H9 (cell line): ENCODE results near the gene HPCAL1. TPM values are rescaled to one million over a fixed set of nuclear protein-coding genes. Genes with fewer than 3 reads are reported as not detected.
A peak's percentile ranks its signal among the peaks of the same experiment; 100 is the strongest.

Source experiments
- DNase-seq: peaks from one replicate; pipeline ENCODE4 v3.0.0-alpha.2; 2017
- H2AFZ ChIP-seq: one replicate; pipeline ENCODE4 v1.6.1; 2013; ENCODE audit warnings: mild to moderate bottlenecking, low read length, control low read depth, moderate library complexity
- H2AK5ac ChIP-seq: 2 replicates; pipeline ENCODE4 v1.6.1; 2013; ENCODE audit warnings: low read length, control low read depth, mixed read lengths; ENCODE audit not compliant: insufficient read length
- H2BK120ac ChIP-seq: one replicate; pipeline ENCODE4 v1.6.1; 2013; ENCODE audit warnings: low read depth, mild to moderate bottlenecking, low read length, control low read depth, inconsistent platforms; ENCODE audit not compliant: poor library complexity, severe bottlenecking
- H2BK12ac ChIP-seq: 2 replicates; pipeline ENCODE4 v1.6.1; 2013; ENCODE audit warnings: low read length, control low read depth, mixed read lengths, low read depth; ENCODE audit not compliant: insufficient read length
- H2BK15ac ChIP-seq: 2 replicates; pipeline ENCODE4 v1.6.1; 2013; ENCODE audit warnings: low read depth, low read length, control low read depth
- H2BK20ac ChIP-seq: one replicate; pipeline ENCODE4 v1.6.1; 2013; ENCODE audit warnings: low read depth, mild to moderate bottlenecking, low read length, control low read depth, inconsistent platforms; ENCODE audit not compliant: poor library complexity, severe bottlenecking
- H2BK5ac ChIP-seq: 2 replicates; pipeline ENCODE4 v1.6.1; 2013; ENCODE audit warnings: low read length, control low read depth, mixed read lengths; ENCODE audit not compliant: insufficient read length
- H3K14ac ChIP-seq: 2 replicates; pipeline ENCODE4 v1.6.1; 2013; ENCODE audit warnings: low read length, control low read depth; ENCODE audit not compliant: insufficient read depth
- H3K18ac ChIP-seq: 2 replicates; pipeline ENCODE4 v1.6.1; 2013; ENCODE audit warnings: low read depth, mild to moderate bottlenecking, mixed read lengths, low read length, control low read depth; ENCODE audit not compliant: insufficient read length
- H3K23ac ChIP-seq: 2 replicates; pipeline ENCODE4 v1.6.1; 2013; ENCODE audit warnings: low read length, control low read depth, mixed read lengths, low read depth; ENCODE audit not compliant: insufficient read length
- H3K23me2 ChIP-seq: 2 replicates; pipeline ENCODE4 v1.6.1; 2013; ENCODE audit warnings: low read depth, mild to moderate bottlenecking, mixed read lengths, low read length, control low read depth; ENCODE audit not compliant: insufficient read length, poor library complexity, severe bottlenecking
- H3K27ac ChIP-seq: 2 replicates; pipeline ENCODE4 v1.5.1; 2013; ENCODE audit warnings: low read length, control low read depth, mixed read lengths, low read depth; ENCODE audit not compliant: insufficient read length
- H3K27me3 ChIP-seq: 2 replicates; pipeline ENCODE4 v1.6.1; 2013; ENCODE audit warnings: low read length, control low read depth, inconsistent platforms; ENCODE audit not compliant: insufficient read depth
- H3K4ac ChIP-seq: 2 replicates; pipeline ENCODE4 v1.6.1; 2013; ENCODE audit warnings: low read depth, mild to moderate bottlenecking, control low read depth, inconsistent platforms, low read length, moderate library complexity
- H3K4me1 ChIP-seq: 2 replicates; pipeline ENCODE4 v1.6.1; 2013; ENCODE audit warnings: low read length, control low read depth, inconsistent platforms; ENCODE audit not compliant: insufficient read depth
- H3K4me2 ChIP-seq: 2 replicates; pipeline ENCODE4 v1.6.1; 2013; ENCODE audit warnings: low read length, control low read depth, mixed read lengths; ENCODE audit not compliant: insufficient read length, insufficient read depth
- H3K56ac ChIP-seq: 2 replicates; pipeline ENCODE4 v1.6.1; 2013; ENCODE audit warnings: low read depth, mild to moderate bottlenecking, mixed read lengths, low read length, control low read depth; ENCODE audit not compliant: insufficient read length
- H3K79me1 ChIP-seq: 2 replicates; pipeline ENCODE4 v1.6.1; 2013; ENCODE audit warnings: low read depth, mild to moderate bottlenecking, moderate library complexity, low read length, control low read depth, inconsistent platforms; ENCODE audit not compliant: insufficient read depth, poor library complexity, severe bottlenecking
- H3K79me2 ChIP-seq: 2 replicates; pipeline ENCODE4 v1.6.1; 2013; ENCODE audit warnings: low read length, control low read depth, inconsistent platforms; ENCODE audit not compliant: insufficient read depth
- H3K9ac ChIP-seq: 2 replicates; pipeline ENCODE4 v1.6.1; 2013; ENCODE audit warnings: low read length, control low read depth, mixed read lengths; ENCODE audit not compliant: insufficient read length; ENCODE audit errors: extremely low read depth
- H3K9me3 ChIP-seq: one replicate; pipeline ENCODE4 v1.6.1; 2013; ENCODE audit warnings: low read depth, low read length, inconsistent platforms; ENCODE audit not compliant: control insufficient read depth
- H3T11ph ChIP-seq: one replicate; pipeline ENCODE4 v1.6.1; 2013; ENCODE audit warnings: mild to moderate bottlenecking, low read length, control low read depth, inconsistent platforms
- H4K20me1 ChIP-seq: one replicate; pipeline ENCODE4 v1.6.1; 2013; ENCODE audit not compliant: control insufficient read depth, insufficient read length, insufficient read depth
- H4K5ac ChIP-seq: 2 replicates; pipeline ENCODE4 v1.6.1; 2013; ENCODE audit warnings: low read depth, mild to moderate bottlenecking, mixed read lengths, low read length, control low read depth; ENCODE audit not compliant: insufficient read length
- H4K8ac ChIP-seq: replicated peaks from 2 replicates; pipeline ENCODE4 v1.6.1; 2013; ENCODE audit warnings: low read length, control low read depth, mixed read lengths, low read depth; ENCODE audit not compliant: insufficient read length
- H4K91ac ChIP-seq: 2 replicates; pipeline ENCODE4 v1.6.1; 2013; ENCODE audit warnings: low read depth, mild to moderate bottlenecking, moderate library complexity, mixed read lengths, low read length, control low read depth; ENCODE audit not compliant: insufficient read length
- H3K27ac Mint-ChIP-seq, 3 experiments: 2 replicates in 2 of 3; 3 replicates in 1 of 3; pipeline ENCODE4 v1.8.0; 2020 to 2021; ENCODE audit warnings: mixed read lengths in 3 of 3, mild to moderate bottlenecking in 1 of 3, moderate library complexity in 1 of 3
- H3K27me3 Mint-ChIP-seq: 2 replicates; pipeline ENCODE4 v1.8.0; 2021; ENCODE audit warnings: low read depth, mild to moderate bottlenecking, moderate library complexity, mixed read lengths
- H3K36me3 Mint-ChIP-seq, 3 experiments: 2 replicates in 2 of 3; 3 replicates in 1 of 3; pipeline ENCODE4 v1.8.0; 2020 to 2021; ENCODE audit warnings: low read depth in 3 of 3, mixed read lengths in 3 of 3; ENCODE audit not compliant: insufficient read depth in 1 of 3
- H3K4me1 Mint-ChIP-seq, 2 experiments: 2 replicates each; pipeline ENCODE4 v1.8.0; 2020; ENCODE audit warnings: mixed read lengths in 2 of 2
- H3K4me3 Mint-ChIP-seq, 2 experiments: 2 replicates in 1 of 2; 3 replicates in 1 of 2; pipeline ENCODE4 v1.8.0; 2020 to 2021; ENCODE audit warnings: mild to moderate bottlenecking in 2 of 2, mixed read lengths in 2 of 2, moderate library complexity in 1 of 2
- H3K9me3 Mint-ChIP-seq, 2 experiments: 2 replicates in 1 of 2; 3 replicates in 1 of 2; pipeline ENCODE4 v1.8.0; 2020; ENCODE audit warnings: mild to moderate bottlenecking in 2 of 2, mixed read lengths in 2 of 2, moderate library complexity in 1 of 2
- WGBS: extraction: QIAGEN DNeasy Blood & Tissue Kit; methylation state at CpG from one replicate; pipeline ENCODE4 v1.1.7; 2013; ENCODE audit warnings: missing lambda C conversion rate, low lambda C conversion rate, mixed read lengths; ENCODE audit not compliant: insufficient read length; ENCODE audit errors: extremely low coverage; 5-methylcytosine and 5-hydroxymethylcytosine counted together
- total RNA-seq: library from RNA; stranded (reverse); gene quantifications from 2 replicates; pipeline ENCODE4 v1.2.1, GENCODE V29; 2021
- TF ChIP-seq, protein P1 (sequence below): fragments of 200-600 bp; sonication (generic); conservative IDR thresholded peaks from 3 replicates; pipeline ENCODE4 v1.8.0; 2021; ENCODE audit warnings: antibody characterized with exemption, mild to moderate bottlenecking

The HPCAL1 gene
- total RNA-seq, 1 experiment from 2014 or later = 4.7 TPM

DNA sequence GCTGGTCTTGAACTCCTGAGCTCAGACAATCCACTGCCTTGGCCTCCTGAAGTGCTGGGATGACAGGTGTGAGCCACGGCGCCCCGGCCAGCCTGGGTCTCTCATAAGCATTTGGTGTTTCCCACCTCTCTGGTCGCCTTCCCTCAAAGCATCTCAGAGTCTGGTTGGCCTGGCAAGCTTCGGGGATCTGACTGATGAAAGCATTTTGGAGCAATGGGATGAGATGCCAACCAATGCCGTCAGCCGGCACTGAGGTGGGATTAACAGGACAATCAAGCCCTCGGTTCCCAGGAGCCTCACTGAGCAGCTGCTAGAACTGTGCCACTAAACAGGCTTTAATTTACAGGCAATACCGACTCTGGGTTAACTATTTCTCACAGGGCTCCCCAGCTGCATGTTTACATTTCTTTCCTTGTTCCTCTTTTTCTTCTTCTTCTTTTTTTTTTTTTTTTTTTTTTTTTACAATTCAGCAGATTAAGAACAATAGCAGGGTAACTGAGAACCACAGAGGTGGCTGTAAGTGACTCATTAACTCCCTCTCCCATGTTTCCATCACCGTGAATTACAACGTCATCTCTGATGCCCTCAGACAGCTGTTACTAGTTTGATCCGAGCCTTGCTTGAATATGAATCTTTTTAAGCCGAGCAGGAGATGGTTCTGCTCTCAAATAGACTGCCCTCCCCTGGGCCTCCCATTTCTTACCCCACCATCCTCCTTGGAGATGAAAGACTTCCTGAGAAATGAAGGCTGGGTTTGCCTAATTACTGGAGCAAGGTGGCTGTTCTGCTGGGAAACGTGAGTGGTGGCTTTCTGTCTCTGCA, 107.5 kb downstream of the HPCAL1 start:
- Histone ChIP-seq H2BK12ac (no peak overlapping the region), H2BK15ac (no peak overlapping the region), H4K91ac (no peak overlapping the region), H3K18ac (no peak overlapping the region), H4K5ac (no peak overlapping the region), H2BK120ac (no peak overlapping the region), H3T11ph (no peak overlapping the region), H3K79me1 (no peaks in the 10 kb centered on the region), H2AK5ac (no peak overlapping the region), H4K20me1 (peaks cover 2% of the 10 kb centered on the region), H3K23ac (no peak overlapping the region), H2BK20ac (no peak overlapping the region), H3K27ac (no peak overlapping the region), H3K4me2 (no peak overlapping the region), H3K4me1 (no peaks in the 10 kb centered on the region; the same call in 1 of the 2 replicates), H3K56ac (no peak overlapping the region), H2AFZ (no peak overlapping the region), H2BK5ac (no peak overlapping the region), H3K9me3 (no peaks in the 10 kb centered on the region), H3K27me3 (no peaks in the 10 kb centered on the region), H4K8ac (no peak overlapping the region), H3K23me2 (no peaks in the 10 kb centered on the region), H3K4ac (no peak overlapping the region), H3K14ac (no peak overlapping the region), H3K79me2 (no peaks in the 10 kb centered on the region), H3K9ac (no peak overlapping the region)
- H3K27ac Mint-ChIP-seq = peak overlapping the region in 2 of 3 experiments; percentile 31 to 60; a peak in 2 of 7 replicates
- peaks cover 3% of the 10 kb centered on the region in 2 experiments; a peak in 2 of 5 replicates for H3K9me3 Mint-ChIP-seq
- WGBS = no CpG with 5 or more reads among the region's 14 CpGs
- H3K36me3 Mint-ChIP-seq = no peaks in the 10 kb centered on the region
- H3K4me3 Mint-ChIP-seq = no peak overlapping the region
- TF ChIP-seq, protein P1, sequence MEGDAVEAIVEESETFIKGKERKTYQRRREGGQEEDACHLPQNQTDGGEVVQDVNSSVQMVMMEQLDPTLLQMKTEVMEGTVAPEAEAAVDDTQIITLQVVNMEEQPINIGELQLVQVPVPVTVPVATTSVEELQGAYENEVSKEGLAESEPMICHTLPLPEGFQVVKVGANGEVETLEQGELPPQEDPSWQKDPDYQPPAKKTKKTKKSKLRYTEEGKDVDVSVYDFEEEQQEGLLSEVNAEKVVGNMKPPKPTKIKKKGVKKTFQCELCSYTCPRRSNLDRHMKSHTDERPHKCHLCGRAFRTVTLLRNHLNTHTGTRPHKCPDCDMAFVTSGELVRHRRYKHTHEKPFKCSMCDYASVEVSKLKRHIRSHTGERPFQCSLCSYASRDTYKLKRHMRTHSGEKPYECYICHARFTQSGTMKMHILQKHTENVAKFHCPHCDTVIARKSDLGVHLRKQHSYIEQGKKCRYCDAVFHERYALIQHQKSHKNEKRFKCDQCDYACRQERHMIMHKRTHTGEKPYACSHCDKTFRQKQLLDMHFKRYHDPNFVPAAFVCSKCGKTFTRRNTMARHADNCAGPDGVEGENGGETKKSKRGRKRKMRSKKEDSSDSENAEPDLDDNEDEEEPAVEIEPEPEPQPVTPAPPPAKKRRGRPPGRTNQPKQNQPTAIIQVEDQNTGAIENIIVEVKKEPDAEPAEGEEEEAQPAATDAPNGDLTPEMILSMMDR = no peak
- no peak for DNase-seq
- peaks cover 2% of the 10 kb centered on the region; the same call in 1 of the 2 replicates for H3K27me3 Mint-ChIP-seq
- peaks cover 17 to 21% of the 10 kb centered on the region in 2 experiments for H3K4me1 Mint-ChIP-seq
